DMS114 treated with DMSO at 0.1 percent for 48 hours (cell line): Measurements from ENCODE around the gene EDIL3.
"Not testable (repeated sequence)": the region's sequence is repeated elsewhere in the genome, so short reads cannot be mapped to it uniquely, and the experiment has no call there.

ENCODE experiments used
- DNase-seq: peaks from one replicate; lab custom pipeline; 2025; ENCODE audit not compliant: unreplicated experiment; lab: John Stamatoyannopoulos, UW

The EDIL3 gene

GRCh38 chr5:84085387-84086041 lies 299.2 kb downstream of the EDIL3 start:
- DNase-seq: no peak

DNA sequence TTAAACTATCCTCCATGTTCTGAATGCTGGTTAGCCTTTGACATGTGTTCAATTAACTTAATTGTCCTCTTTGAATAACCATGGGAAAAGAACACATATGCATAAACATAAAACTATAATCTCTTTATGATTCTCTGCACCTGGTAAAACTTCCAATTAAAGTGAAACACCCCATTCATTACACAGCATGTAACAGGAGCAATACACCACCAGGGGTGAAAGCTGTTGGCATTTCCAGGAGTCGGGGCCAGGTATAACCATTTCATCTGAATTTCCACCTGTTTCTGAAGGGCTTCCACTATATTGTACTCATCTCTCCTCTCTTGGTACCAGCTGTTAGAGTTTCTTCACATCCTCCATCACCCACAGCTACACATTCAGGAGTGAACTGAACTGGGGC lies 303.8 kb downstream of the EDIL3 start:
- no peak for DNase-seq

DNA sequence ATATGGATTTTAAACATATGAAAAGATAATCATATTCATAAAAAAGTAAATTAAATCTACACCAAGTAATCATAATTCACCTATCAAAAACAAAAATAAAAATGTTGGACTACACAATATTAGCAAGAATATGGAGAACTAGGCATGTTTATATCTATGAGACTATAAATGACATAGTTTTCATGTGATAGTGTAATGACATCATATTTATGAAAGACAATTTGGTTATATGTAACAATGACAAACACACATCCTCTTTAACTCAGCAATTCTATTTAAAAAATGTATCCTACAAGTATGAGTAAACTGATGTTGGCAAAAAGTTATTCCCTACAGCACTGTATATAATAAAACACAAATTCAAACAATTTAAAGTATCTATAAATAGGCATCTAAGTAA lies 312.3 kb downstream of the EDIL3 start:
- no peak for DNase-seq

GRCh38 chr5:84069608-84070179 lies 315.0 kb downstream of the EDIL3 start:
- DNase-seq: no peak

DNA sequence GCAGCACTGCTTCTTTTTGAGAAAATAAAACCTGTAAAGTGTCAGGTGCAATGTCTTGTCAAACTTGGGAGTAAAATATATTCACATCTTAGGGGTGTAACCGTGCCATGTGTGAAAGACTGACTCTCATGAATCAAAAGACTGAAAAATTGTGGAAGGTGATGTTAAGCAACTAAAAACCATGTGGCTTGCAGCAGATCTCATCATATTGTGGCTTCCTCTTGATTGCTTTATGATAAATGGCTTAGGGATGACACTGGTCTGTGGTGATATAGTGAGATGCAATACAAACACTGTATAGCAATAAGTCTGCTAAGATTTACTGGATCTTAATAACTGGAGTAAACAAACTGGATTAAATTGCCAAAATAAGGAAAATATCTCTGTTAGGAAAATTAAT lies 321.6 kb downstream of the EDIL3 start:
- no peak for DNase-seq

DNA sequence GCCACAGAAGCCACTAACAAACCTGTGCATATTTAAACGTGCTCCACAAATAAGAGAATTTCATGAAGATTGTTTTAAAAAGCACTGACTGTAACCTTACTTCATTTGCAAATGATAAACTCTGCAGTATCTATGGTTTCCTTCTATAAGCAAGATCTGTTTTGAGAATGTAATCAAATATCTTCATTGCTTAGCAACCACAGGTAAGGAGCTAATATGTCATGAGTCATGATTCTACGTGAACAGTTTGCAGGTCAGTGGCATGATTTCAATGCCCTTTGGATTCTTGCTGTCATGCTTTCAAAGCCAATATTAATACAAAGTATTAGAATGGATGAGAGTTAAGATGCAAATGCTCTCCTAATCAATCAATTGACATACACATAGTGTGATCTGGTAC lies 325.0 kb downstream of the EDIL3 start:
- DNase-seq: no peak

GRCh38 chr5:84058561-84058960 lies 326.1 kb downstream of the EDIL3 start:
- DNase-seq: no peak

- no peak for DNase-seq
Observed at GRCh38 chr5:84057211-84057610, 327.5 kb downstream of the EDIL3 start.

- DNase-seq: no peak
Observed at GRCh38 chr5:84045964-84046363, 338.7 kb downstream of the EDIL3 start.

DNA sequence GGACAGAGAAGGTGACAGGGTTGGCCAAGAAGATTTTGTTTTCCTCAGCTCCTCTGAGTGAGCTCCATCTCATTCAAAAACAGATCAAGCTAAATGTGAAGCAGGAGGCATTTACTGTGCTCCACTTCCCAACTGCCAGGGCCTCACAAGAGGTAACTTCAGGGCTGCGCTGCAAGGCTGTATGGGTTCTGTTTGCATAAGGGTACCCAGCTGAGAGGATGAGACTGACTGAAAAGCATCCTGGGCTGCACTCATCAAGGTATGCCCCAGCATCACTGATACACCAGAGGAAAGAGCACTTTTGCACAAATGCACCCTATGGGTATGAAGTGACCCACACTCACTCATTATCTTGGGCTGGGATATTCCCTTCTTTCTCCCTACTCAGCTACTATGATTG lies 347.8 kb downstream of the EDIL3 start:
- DNase-seq: no peak

DNA sequence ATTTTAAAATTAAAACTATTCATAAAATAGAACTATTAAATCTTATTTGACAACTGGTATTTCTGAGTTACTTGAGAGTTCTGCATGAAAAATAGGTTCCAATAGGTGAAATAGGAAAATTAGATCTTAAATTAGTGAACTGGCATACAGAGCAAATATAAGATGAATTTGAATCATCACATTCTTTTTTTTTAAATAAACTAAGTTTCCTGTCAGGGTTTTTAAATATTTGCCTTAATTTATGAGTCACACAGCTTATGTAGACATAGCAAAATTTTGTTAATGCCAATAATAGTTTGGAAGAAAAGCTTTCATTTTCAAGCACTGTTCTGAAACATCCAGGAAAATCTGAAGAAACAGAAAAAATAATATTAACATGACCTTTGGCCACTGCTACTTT lies 352.4 kb downstream of the EDIL3 start:
- DNase-seq: no peak

DNA sequence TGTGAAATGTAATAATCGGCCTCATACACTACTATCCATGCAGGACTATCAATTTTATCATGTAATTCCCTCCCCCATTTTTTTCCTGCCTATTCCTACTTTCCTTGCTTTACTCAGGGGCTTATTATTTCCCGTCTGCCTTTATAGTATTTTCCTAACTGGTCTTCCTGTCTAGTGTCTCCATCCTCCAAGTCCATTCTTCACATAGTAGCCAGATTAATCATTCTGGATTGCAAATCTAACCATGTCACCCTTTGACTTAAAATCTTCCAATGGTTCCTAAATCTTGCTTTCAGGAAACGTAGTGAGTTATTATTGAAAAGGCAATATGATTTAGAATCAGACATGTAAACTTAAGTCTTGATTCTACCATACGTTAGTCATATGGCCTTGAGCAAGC lies 356.6 kb downstream of the EDIL3 start:
- DNase-seq: no peak

GRCh38 chr5:84018521-84018920 lies 366.2 kb downstream of the EDIL3 start:
- DNase-seq: not testable (repeated sequence)

- DNase-seq: no peak
Observed at GRCh38 chr5:84017523-84018172, 367.0 kb downstream of the EDIL3 start.

DNA sequence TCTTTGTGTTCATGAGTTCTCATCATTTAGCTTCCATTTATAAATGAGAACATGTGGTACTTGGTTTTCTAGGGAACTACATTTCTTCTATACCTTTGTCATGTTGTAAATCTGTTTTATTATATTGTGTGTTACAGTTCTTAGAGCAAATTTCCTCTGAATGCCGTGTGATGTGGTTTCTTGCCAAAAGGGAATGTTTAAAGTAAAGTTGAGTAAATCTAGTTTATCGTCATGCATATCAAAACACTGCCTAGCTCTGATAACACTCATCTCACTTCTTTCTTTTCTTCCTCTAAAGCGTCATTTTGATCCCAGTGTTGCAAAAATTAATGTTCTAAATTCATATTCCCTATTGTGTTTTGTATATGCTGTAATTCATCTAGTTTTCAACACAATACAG lies 368.6 kb downstream of the EDIL3 start:
- DNase-seq: no peak

GRCh38 chr5:84014966-84015365 lies 369.7 kb downstream of the EDIL3 start:
- no peak for DNase-seq

- DNase-seq: no peak
Observed at GRCh38 chr5:83993803-83994202, 390.9 kb downstream of the EDIL3 start.

DNA sequence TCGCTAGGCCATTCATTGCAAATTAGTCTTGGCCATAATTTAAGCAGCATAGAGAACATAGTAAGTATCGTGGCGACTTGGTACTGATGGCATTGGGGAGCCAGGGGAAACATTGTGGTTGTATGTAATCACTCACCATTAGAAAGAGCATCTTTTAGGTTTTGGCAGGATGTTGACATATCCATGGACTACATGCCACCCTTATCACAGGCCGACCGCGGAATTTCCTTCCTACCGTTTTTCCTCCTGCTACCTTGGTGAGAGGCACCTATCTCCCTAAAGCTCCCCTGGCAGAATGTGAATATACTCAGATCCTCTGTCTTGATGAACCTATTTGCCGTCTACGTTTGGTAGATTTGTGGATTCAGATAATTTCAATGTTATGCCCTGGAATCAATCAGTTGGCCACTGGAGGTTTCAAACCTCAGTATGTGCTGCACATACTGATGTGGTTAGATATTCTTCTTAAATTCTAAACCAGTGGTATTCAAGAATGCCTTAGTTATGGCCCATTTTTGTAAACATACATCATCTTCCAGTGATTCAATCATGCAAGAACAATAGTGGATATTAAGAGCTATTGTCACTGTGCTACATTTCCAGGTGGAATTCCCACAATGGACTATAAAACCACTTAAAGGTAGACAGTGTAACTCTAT lies 393.0 kb downstream of the EDIL3 start:
- no peak for DNase-seq

GRCh38 chr5:83988293-83988685 lies 396.4 kb downstream of the EDIL3 start:
- DNase-seq: no peak

DNA sequence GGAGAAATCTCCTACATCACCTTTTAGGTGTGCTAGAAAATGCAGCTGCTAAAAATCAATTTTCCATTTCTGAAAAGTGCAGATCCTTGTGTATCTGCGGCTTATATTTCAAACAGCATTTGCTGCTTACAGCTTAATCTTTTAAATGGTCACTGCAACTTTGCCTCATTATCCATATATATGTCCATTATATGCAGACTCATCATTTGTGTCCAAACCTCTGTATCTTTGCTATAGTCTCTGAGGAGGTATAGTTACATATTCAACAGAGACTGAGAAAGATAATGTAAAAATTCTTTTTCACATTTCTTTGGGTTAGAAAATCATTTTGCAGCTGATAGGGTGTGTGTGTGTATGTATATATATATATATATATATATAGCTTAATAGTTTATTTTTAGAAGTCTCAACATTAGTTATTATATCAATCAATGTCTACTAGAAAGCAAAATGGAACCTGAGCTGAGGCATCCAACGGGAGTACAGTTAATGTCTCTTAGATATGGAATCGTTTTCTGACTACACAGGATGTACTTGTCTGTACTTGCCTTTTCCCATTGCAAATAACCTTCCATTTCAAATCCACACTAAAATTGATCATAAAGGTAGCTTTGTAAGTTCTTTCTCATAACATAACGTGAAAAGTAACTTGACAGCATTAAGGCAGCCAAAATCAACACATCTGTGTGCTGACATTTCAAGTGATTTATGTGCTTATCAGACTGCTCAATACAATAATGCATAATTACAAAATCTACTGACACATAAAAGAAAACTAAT lies 397.0 kb downstream of the EDIL3 start:
- no peak for DNase-seq

- DNase-seq: no peak
Observed at GRCh38 chr5:83983852-83984251, 400.8 kb downstream of the EDIL3 start.
